ENCODE results near the gene CFAP99.

Gene CFAP99

DNA sequence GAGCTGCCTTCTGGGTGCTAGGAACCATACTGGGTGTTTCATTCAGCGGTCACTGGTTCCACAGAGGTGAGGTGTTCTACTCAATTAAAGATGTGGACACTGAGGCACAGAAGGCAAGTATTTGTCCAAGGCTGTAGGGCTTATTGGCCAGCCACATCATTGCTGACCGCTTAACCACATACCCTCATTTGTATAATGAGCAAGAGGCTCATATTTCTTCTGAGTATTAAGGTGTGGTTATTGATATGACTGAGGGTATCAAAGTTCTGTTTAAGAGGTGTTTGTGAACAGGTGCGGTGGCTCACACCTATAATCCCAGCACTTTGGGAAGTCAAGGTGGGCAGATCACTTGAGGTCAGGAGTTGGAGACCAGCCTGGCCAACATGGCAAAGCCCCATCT lies 64.5 kb downstream of the CFAP99 start:
- H3K27ac ChIP-seq: peak overlapping the region; percentile 98; the same call in 1 of the 2 replicates
- peaks cover 14% of the 10 kb centered on the region; the same call in 1 of the 2 replicates for H3K36me3 ChIP-seq (ENCODE audit: insufficient read depth, low read length)
- no peaks in the 10 kb centered on the region for H3K9me3 ChIP-seq (ENCODE audit: low read depth, low read length)
- TF ChIP-seq EZH2 (IDR thresholded peaks at IDR 0.05) (no peak), FOXP2 (optimal IDR thresholded peaks at IDR 0.05; ENCODE audit: control extremely low read depth, extremely low read length, insufficient read depth) (no peak), POLR2AphosphoS5 (IDR thresholded peaks at IDR 0.05; ENCODE audit: borderline replicate concordance, low read depth, low read length) (no peak)
- H3K4me3 ChIP-seq: no peak overlapping the region
- DNase-seq (ENCODE audit: low read depth, low spot score): no peak
- no peak overlapping the region for H3K9ac ChIP-seq (ENCODE audit: insufficient read length)

DNA sequence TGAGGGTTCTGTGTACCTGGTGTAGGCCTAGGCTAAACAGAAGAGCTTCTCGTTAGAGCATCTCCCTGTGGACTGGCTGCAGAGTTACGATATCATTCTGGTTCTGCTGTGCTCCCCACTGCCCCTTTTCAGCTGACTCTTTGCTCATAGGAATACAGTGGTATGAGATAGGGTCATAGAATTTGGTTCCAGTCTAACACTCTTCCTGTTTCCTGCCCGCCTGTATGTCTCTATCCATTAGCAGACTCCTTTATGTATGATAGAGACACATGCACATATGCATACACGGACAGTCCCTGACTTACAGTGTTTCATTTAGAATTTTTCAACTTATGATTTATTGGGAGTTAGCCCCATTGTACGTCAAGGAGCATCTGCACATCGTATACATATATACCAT lies 65.4 kb downstream of the CFAP99 start:
- no peaks in the 10 kb centered on the region for H3K9me3 ChIP-seq (ENCODE audit: low read depth, low read length)
- DNase-seq (ENCODE audit: low read depth, low spot score): no peak
- H3K36me3 ChIP-seq (ENCODE audit: insufficient read depth, low read length): peaks cover 20% of the 10 kb centered on the region; the same call in 1 of the 2 replicates
- no peak overlapping the region for H3K4me3 ChIP-seq
- H3K27ac ChIP-seq: no peak overlapping the region
- no peak overlapping the region for H3K9ac ChIP-seq (ENCODE audit: insufficient read length)
- TF ChIP-seq EZH2 (IDR thresholded peaks at IDR 0.05) (no peak), POLR2AphosphoS5 (IDR thresholded peaks at IDR 0.05; ENCODE audit: borderline replicate concordance, low read depth, low read length) (no peak), FOXP2 (optimal IDR thresholded peaks at IDR 0.05; ENCODE audit: control extremely low read depth, extremely low read length, insufficient read depth) (no peak)

DNA sequence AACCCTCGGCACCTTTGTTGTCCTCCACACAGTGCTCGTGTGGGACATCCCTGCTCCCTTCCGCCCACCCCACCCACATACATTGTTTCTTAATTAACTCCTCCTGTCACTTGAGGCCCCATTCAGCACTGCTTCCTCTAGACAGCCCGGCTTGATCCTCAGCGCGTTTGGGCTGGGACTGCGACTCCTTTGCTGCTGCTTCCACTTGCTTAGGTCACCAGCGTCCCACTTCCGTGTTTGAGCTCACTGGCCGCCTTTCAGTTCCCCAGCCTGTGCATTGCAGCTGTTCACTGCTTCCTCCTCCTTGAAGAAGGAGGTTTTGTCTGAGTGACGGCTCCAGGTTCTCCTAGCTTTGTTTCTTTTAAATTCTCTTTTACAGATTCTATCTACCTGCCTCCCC lies 66.2 kb downstream of the CFAP99 start:
- TF ChIP-seq FOXP2 (optimal IDR thresholded peaks at IDR 0.05; ENCODE audit: control extremely low read depth, extremely low read length, insufficient read depth): no peak
- TF ChIP-seq EZH2 (IDR thresholded peaks at IDR 0.05): no peak
- TF ChIP-seq POLR2AphosphoS5 (IDR thresholded peaks at IDR 0.05; ENCODE audit: borderline replicate concordance, low read depth, low read length): no peak
- no peaks in the 10 kb centered on the region for H3K9me3 ChIP-seq (ENCODE audit: low read depth, low read length)
- no peak overlapping the region for H3K9ac ChIP-seq (ENCODE audit: insufficient read length)
- 0 out of 2 replicates have a peak overlapping the region, but pooled peaks have one; percentile 2 for H3K27ac ChIP-seq
- H3K36me3 ChIP-seq (ENCODE audit: insufficient read depth, low read length): peaks cover 25% of the 10 kb centered on the region; the same call in 1 of the 2 replicates
- no peak for DNase-seq (ENCODE audit: low read depth, low spot score)
- no peak overlapping the region for H3K4me3 ChIP-seq

DNA sequence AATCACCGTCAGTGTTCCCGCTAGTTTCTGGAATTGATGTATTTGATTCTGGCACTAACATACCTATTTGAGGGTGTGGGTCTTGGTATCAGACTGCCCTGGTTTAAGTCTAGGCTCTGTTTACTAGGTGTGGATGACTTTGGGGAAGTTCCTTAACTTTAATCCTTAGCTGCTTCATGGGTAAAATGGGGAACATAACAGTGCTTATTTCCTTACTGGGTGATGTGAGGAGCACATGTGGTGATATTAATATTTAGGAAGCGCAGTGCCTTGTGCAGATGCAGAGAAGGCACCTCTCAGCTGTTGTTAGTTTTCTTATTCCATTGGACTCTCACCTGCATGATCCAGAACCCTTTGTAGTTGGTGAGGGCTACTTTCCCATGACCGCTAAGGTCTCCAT lies 67.2 kb downstream of the CFAP99 start:
- Histone ChIP-seq H3K9me3 (ENCODE audit: low read depth, low read length) (no peaks in the 10 kb centered on the region), H3K27ac (peak overlapping the region; percentile 2; the same call in 1 of the 2 replicates), H3K9ac (ENCODE audit: insufficient read length) (no peak overlapping the region), H3K4me3 (no peak overlapping the region), H3K36me3 (ENCODE audit: insufficient read depth, low read length) (peaks cover 33% of the 10 kb centered on the region)
- DNase-seq (ENCODE audit: low read depth, low spot score): no peak
- no peak for TF ChIP-seq EZH2 (IDR thresholded peaks at IDR 0.05)
- no peak for TF ChIP-seq POLR2AphosphoS5 (IDR thresholded peaks at IDR 0.05; ENCODE audit: borderline replicate concordance, low read depth, low read length)
- TF ChIP-seq FOXP2 (optimal IDR thresholded peaks at IDR 0.05; ENCODE audit: control extremely low read depth, extremely low read length, insufficient read depth): no peak

DNA sequence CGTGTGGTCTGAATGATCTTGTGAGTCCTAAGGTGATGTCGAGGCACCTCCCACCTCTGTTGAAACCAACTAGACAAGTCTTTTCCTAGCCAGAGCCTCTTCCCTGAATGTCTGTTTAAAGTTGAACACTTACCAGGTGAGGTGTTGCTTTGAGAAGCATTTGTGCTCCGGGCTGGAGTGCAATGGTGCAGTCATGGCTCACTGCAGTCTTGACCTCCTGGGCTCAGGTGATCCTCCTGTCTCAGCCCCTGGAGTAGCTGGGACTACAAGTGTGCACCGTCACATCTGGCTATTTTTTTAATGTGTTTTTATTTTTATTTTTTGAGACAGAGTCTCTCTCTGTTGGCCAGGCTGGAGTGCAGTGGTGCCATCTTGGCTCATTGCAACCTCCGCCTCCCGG lies 68.2 kb downstream of the CFAP99 start:
- Histone ChIP-seq H3K9ac (ENCODE audit: insufficient read length) (no peak overlapping the region), H3K9me3 (ENCODE audit: low read depth, low read length) (no peaks in the 10 kb centered on the region), H3K27ac (no peak overlapping the region), H3K4me3 (no peak overlapping the region), H3K36me3 (ENCODE audit: insufficient read depth, low read length) (peaks cover 42% of the 10 kb centered on the region)
- TF ChIP-seq EZH2 (IDR thresholded peaks at IDR 0.05) (no peak), POLR2AphosphoS5 (IDR thresholded peaks at IDR 0.05; ENCODE audit: borderline replicate concordance, low read depth, low read length) (no peak), FOXP2 (optimal IDR thresholded peaks at IDR 0.05; ENCODE audit: control extremely low read depth, extremely low read length, insufficient read depth) (no peak)
- DNase-seq (ENCODE audit: low read depth, low spot score): no peak

DNA sequence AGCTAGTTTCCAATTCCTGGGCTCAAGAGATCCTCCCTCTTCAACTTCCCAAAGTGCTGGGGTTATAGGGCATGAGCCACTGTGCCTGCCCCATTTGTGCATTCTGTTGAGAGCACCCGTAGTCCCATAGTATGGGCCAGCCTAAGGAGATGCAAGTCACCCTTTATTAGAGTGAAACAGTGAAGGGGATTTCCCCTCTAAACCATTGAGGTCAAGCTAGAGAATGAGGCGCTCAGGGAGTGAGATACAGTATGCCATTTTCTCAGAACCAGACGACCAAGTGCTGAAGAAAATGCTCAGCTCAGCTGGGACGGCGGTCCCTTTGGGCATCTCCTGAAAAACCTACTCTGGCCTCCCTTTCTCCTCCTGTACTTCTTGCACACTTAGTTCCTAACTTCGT lies 68.9 kb downstream of the CFAP99 start:
- TF ChIP-seq POLR2AphosphoS5 (IDR thresholded peaks at IDR 0.05; ENCODE audit: borderline replicate concordance, low read depth, low read length): no peak
- TF ChIP-seq EZH2 (IDR thresholded peaks at IDR 0.05): no peak
- peaks cover 48% of the 10 kb centered on the region for H3K36me3 ChIP-seq (ENCODE audit: insufficient read depth, low read length)
- H3K27ac ChIP-seq: no peak overlapping the region
- DNase-seq (ENCODE audit: low read depth, low spot score): no peak
- no peak overlapping the region for H3K9ac ChIP-seq (ENCODE audit: insufficient read length)
- H3K9me3 ChIP-seq (ENCODE audit: low read depth, low read length): no peaks in the 10 kb centered on the region
- H3K4me3 ChIP-seq: no peak overlapping the region

DNA sequence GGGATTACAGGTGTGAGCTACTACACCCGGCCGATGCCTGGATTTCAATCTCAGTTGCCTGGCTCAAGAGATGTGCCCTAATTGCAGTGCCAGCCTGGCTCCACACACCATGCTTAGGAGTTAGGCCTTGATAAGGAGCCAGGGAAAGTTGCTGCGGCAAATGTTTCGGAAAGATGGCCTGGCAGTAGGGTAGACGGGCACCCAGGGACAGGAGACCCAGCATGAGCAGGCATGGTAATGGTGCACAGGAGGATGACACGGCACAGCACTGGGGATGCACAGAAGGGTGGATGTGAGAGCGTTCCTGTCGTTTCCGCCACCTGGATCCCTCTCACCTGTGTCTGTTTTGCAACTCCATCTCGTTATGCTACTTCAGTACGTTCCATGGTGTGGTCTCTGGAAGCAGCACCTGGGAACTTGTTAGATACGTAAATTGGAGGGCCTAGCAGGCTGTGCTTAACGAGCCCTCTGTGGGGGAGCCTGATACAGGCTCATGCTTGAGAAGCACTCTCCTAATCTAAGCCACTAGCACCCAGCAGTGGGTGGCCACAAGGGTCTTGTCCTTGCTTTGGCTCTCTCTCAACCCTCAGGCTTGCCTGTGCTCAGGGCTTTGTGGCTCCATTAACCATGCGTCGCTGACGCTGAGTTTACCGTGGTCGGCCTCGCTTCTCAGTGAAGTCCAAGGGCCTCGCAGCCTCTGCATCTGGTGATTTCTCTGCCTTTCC lies 70.5 kb downstream of the CFAP99 start:
- TF ChIP-seq EZH2 (IDR thresholded peaks at IDR 0.05): no peak
- no peak for TF ChIP-seq POLR2AphosphoS5 (IDR thresholded peaks at IDR 0.05; ENCODE audit: borderline replicate concordance, low read depth, low read length)
- no peak for TF ChIP-seq FOXP2 (optimal IDR thresholded peaks at IDR 0.05; ENCODE audit: control extremely low read depth, extremely low read length, insufficient read depth)
- Histone ChIP-seq H3K4me3 (no peak overlapping the region), H3K27ac (peak overlapping the region; percentile 72), H3K36me3 (ENCODE audit: insufficient read depth, low read length) (peaks cover 62% of the 10 kb centered on the region), H3K9me3 (ENCODE audit: low read depth, low read length) (no peaks in the 10 kb centered on the region), H3K9ac (ENCODE audit: insufficient read length) (no peak overlapping the region)
- DNase-seq (ENCODE audit: low read depth, low spot score): no peak

DNA sequence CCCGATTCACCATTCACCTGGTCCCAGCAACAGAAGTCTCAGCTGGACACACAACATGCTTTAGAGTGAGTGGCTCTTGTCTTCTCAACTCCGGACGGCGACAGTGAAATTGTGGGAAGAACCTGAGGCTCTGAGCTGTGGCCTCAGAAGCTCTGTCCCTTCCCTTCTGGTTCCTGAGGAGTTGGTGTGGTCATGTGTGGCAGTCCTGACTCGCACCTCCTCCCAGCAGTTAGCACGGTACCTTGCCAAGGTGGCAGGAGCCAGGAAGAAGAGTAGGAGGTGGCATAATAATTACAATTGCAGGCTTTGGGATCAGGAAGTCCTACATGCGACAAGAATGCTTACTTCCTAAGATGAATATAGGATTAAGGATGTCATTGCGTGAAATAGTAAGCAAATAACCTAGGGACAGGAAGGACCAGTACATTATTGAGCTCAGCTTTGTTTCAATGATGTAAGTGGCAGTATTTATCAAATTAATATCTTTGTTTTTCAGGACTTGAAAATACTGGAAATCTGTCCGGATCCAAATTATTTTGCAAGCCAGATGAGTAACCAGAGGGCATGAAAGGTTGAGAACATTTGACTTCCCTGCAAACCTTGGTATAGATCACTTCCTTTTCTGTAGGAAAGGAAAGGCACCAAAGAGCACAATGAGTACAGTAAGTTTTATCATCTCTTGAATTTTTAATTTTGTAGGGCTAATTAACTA lies 71.2 kb downstream of the CFAP99 start:
- TF ChIP-seq POLR2AphosphoS5 (IDR thresholded peaks at IDR 0.05; ENCODE audit: borderline replicate concordance, low read depth, low read length) (no peak), FOXP2 (optimal IDR thresholded peaks at IDR 0.05; ENCODE audit: control extremely low read depth, extremely low read length, insufficient read depth) (no peak), EZH2 (IDR thresholded peaks at IDR 0.05) (no peak)
- Histone ChIP-seq H3K36me3 (ENCODE audit: insufficient read depth, low read length) (peaks cover 67% of the 10 kb centered on the region), H3K9ac (ENCODE audit: insufficient read length) (no peak overlapping the region), H3K9me3 (ENCODE audit: low read depth, low read length) (no peaks in the 10 kb centered on the region), H3K4me3 (no peak overlapping the region), H3K27ac (peak overlapping the region; percentile 72)
- no peak for DNase-seq (ENCODE audit: low read depth, low spot score)
